Peyer's patch (tissue), 4 donors: Measurements from ENCODE around the gene APOA4.

Source experiments
- CTCF ChIP-seq, 6 experiments: fragments of 450-650 bp in 4 of 6; fragments of 200-600 bp in 2 of 6; sonication (generic) in 1 of 6; IDR thresholded peaks; one replicate each; pipeline ENCODE4 v1.5.1; 2017 to 2019; ENCODE audit warnings: antibody characterized with exemption in 6 of 6, mild to moderate bottlenecking in 3 of 6, moderate library complexity in 1 of 6
- POLR2A ChIP-seq, 2 donors: fragments of 450-650 bp; IDR thresholded peaks; one replicate each; pipeline ENCODE4 v1.5.1; 2017; ENCODE audit warnings: antibody characterized with exemption in 2 of 2, mild to moderate bottlenecking in 2 of 2, moderate library complexity in 2 of 2

- peak; percentile 73 to 93 for TF ChIP-seq POLR2A (IDR thresholded peaks at IDR 0.05)
- peak in 3 of 6 experiments; percentile 22 to 38 (median 23) for TF ChIP-seq CTCF (IDR thresholded peaks at IDR 0.05)
Observed at GRCh38 chr11:116787786-116788486, 35.2 kb downstream of the APOA4 start, which contains the start of gene ZPR1.
